Neural cell (in vitro differentiated cells): Measurements from ENCODE around the gene MLST8.

ENCODE experiments used
- CTCF ChIP-seq: fragments of 450-650 bp; IDR thresholded peaks from 2 replicates; pipeline ENCODE4 v1.5.1; 2014; ENCODE audit warnings: antibody characterized with exemption, mild to moderate bottlenecking, moderate library complexity; ENCODE audit not compliant: poor library complexity, severe bottlenecking
- EZH2 ChIP-seq: fragments of 200-600, 300-800 bp; shearing (Covaris generic), sonication (generic); IDR thresholded peaks from 2 replicates; pipeline ENCODE4 v1.6.1; 2014; ENCODE audit warnings: antibody characterized with exemption, low read length, borderline replicate concordance, mild to moderate bottlenecking; ENCODE audit not compliant: insufficient read depth, poor library complexity, severe bottlenecking
- REST ChIP-seq: IDR thresholded peaks from 2 replicates; pipeline ENCODE4 v1.6.1; 2012; ENCODE audit warnings: borderline replicate concordance
- SMC3 ChIP-seq: fragments of 450-650 bp; conservative IDR thresholded peaks from 2 replicates; pipeline ENCODE4 v1.6.1; 2014; ENCODE audit warnings: antibody characterized with exemption, mild to moderate bottlenecking, moderate library complexity; ENCODE audit not compliant: poor library complexity

- TF ChIP-seq EZH2 (no peak), SMC3 (no peak), CTCF (no peak), REST (no peak)
Measured at GRCh38 chr16:2257726-2258125, 52.5 kb downstream of the MLST8 start.
